GM21529 (cell line): ENCODE results near the gene NDE1.

ENCODE experiments used
- ATAC-seq: cut with Tn5 transposase; IDR thresholded peaks from one replicate; pipeline ENCODE4 v1.9.1; 2021; ENCODE audit not compliant: unreplicated experiment

NDE1 gene

GRCh38 chr16:15732416-15732815 lies 82.4 kb downstream of the NDE1 start:
- no peak for ATAC-seq

GRCh38 chr16:15735610-15736009 lies 85.6 kb downstream of the NDE1 start:
- no peak for ATAC-seq

- no peak for ATAC-seq
Observed at GRCh38 chr16:15736529-15736928, 86.5 kb downstream of the NDE1 start.

GRCh38 chr16:15737140-15737644 lies 87.1 kb downstream of the NDE1 start:
- ATAC-seq: no peak

- ATAC-seq: no peak
Observed at GRCh38 chr16:15739464-15739863, 89.4 kb downstream of the NDE1 start.

GRCh38 chr16:15739950-15740349 lies 89.9 kb downstream of the NDE1 start:
- ATAC-seq: no peak

GRCh38 chr16:15741207-15741871 lies 91.3 kb downstream of the NDE1 start:
- no peak for ATAC-seq

GRCh38 chr16:15742716-15743115 lies 92.7 kb downstream of the NDE1 start:
- no peak for ATAC-seq

GRCh38 chr16:15743657-15744056 lies 93.6 kb downstream of the NDE1 start:
- ATAC-seq: no peak

- ATAC-seq: no peak
Observed at GRCh38 chr16:15746332-15746731, 96.3 kb downstream of the NDE1 start.

- ATAC-seq: no peak
Observed at GRCh38 chr16:15747937-15748336, 97.9 kb downstream of the NDE1 start.

GRCh38 chr16:15748654-15749053 lies 98.6 kb downstream of the NDE1 start:
- ATAC-seq: no peak

- no peak for ATAC-seq
Observed at GRCh38 chr16:15749371-15749770, 99.3 kb downstream of the NDE1 start.

- ATAC-seq: no peak
Observed at GRCh38 chr16:15749985-15750384, 99.9 kb downstream of the NDE1 start.

GRCh38 chr16:15751940-15752339 lies 101.9 kb downstream of the NDE1 start:
- ATAC-seq: no peak

- ATAC-seq: no peak
Observed at GRCh38 chr16:15752717-15753488, 102.9 kb downstream of the NDE1 start.

GRCh38 chr16:15754821-15755534 lies 104.9 kb downstream of the NDE1 start:
- no peak for ATAC-seq

- ATAC-seq: no peak
Observed at GRCh38 chr16:15757077-15757386, 107.0 kb downstream of the NDE1 start.

GRCh38 chr16:15757630-15758251 lies 107.7 kb downstream of the NDE1 start:
- ATAC-seq: no peak

GRCh38 chr16:15759070-15759469 lies 109.0 kb downstream of the NDE1 start:
- no peak for ATAC-seq

- ATAC-seq: no peak
Observed at GRCh38 chr16:15760129-15760528, 110.1 kb downstream of the NDE1 start.
